Lung (tissue), 12 donors: Measurements from ENCODE around the gene PLCD1. TPM values are rescaled to one million over a fixed set of nuclear protein-coding genes. Genes with fewer than 3 reads are reported as not detected.

Experiments used
- ATAC-seq: fragments of 200-7000 bp; cut with Tn5 transposase; one replicate; pipeline ENCODE4 v1.9.1; 2020; ENCODE audit warnings: moderate number of reproducible peaks; ENCODE audit not compliant: insufficient read depth, low FRiP score
- DNase-seq, 3 donors: peaks; one replicate each; pipeline ENCODE4 v3.0.0-alpha.2; 2013 to 2017
- H3K27ac ChIP-seq, 2 donors: one replicate each; pipeline ENCODE4 v1.5.1; 2013; ENCODE audit warnings: mild to moderate bottlenecking in 2 of 2, moderate library complexity in 2 of 2, control low read depth in 1 of 2, inconsistent platforms in 1 of 2, low read depth in 1 of 2, low read length in 1 of 2
- H3K27me3 ChIP-seq, 3 donors: one replicate each; pipeline ENCODE4 v1.5.1; 2013; ENCODE audit warnings: low read length in 2 of 3; ENCODE audit not compliant: control insufficient read depth in 3 of 3, insufficient read depth in 3 of 3
- H3K36me3 ChIP-seq, 4 donors: one replicate each; pipeline ENCODE4 v1.5.1; 2013; ENCODE audit warnings: low read length in 4 of 4, mild to moderate bottlenecking in 1 of 4, moderate library complexity in 1 of 4; ENCODE audit not compliant: control insufficient read depth in 4 of 4, insufficient read depth in 4 of 4
- H3K4me1 ChIP-seq, 5 donors: one replicate each; pipeline ENCODE4 v1.5.1; 2013; ENCODE audit warnings: low read length in 5 of 5, mild to moderate bottlenecking in 2 of 5, moderate library complexity in 1 of 5; ENCODE audit not compliant: control insufficient read depth in 5 of 5, insufficient read depth in 5 of 5
- H3K4me3 ChIP-seq: one replicate; pipeline ENCODE4 v1.5.1; 2013; ENCODE audit warnings: mild to moderate bottlenecking, control low read depth, moderate library complexity
- H3K9ac ChIP-seq, 2 donors: one replicate each; pipeline ENCODE4 v1.5.1; 2013; ENCODE audit warnings: low read length in 2 of 2, control low read depth in 1 of 2; ENCODE audit not compliant: insufficient read depth in 1 of 2
- H3K9me3 ChIP-seq, 4 donors: one replicate each; pipeline ENCODE4 v1.5.1; 2013; ENCODE audit warnings: low read length in 3 of 4, mild to moderate bottlenecking in 1 of 4, moderate library complexity in 1 of 4; ENCODE audit not compliant: control insufficient read depth in 4 of 4, insufficient read depth in 3 of 4
- CTCF ChIP-seq: IDR thresholded peaks from 2 replicates; pipeline ENCODE4 v1.5.1; 2012; ENCODE audit warnings: mild to moderate bottlenecking; ENCODE audit errors: control extremely low read depth, extremely low read depth
- WGBS, 2 donors: extraction: QIAGEN DNeasy Blood & Tissue Kit; methylation state at CpG; one replicate each; pipeline ENCODE4 v1.1.7; 2013; 5-methylcytosine and 5-hydroxymethylcytosine counted together
- polyA plus RNA-seq, 2 donors: library from polyadenylated mRNA; stranded (reverse); fragments of 200-250 nt; gene quantifications; one replicate each; pipeline ENCODE4 v1.2.1, GENCODE V29; 2013
- total RNA-seq, 2 donors: library from RNA; depleted of rRNA in 1 of 2; stranded (reverse); fragments of >200 nt in 1 of 2; gene quantifications; one replicate each; pipeline ENCODE4 v1.2.1, GENCODE V29; 2014 to 2021
- donor health status: control.
- donor health status: control.
- donor health status: Bipolar disorder and iron deficiency.
- donor health status: healthy.
- donor health status: DM: yes; HTN: yes; CAD: no.

Gene PLCD1
- total and polyA plus RNA-seq, 4 donors: 16.9 to 55.3 (median 21.3) TPM

GRCh38 chr3:38051131-38051530 lies 21.7 kb upstream of the PLCD1 start:
- ATAC-seq (no peak), DNase-seq (no peak)
- Histone ChIP-seq H3K4me3 (no peak overlapping the region), H3K36me3 (no peaks in the 10 kb centered on the region), H3K27me3 (no peaks in the 10 kb centered on the region), H3K9me3 (no peaks in the 10 kb centered on the region), H3K9ac (no peak overlapping the region), H3K27ac (no peak overlapping the region), H3K4me1 (peaks cover 0 to 7% (median 0%) of the 10 kb centered on the region in 5 donors)
- 92 to 99% methylated on average over 13 of the region's 13 CpGs for WGBS, 2 donors
- TF ChIP-seq CTCF: no peak

GRCh38 chr3:38049358-38050126 lies 20.1 kb upstream of the PLCD1 start:
- 86 to 88% methylated on average over 4 of the region's 4 CpGs for WGBS, 2 donors
- no peak for ATAC-seq

GRCh38 chr3:38047896-38048295 lies 18.5 kb upstream of the PLCD1 start:
- TF ChIP-seq CTCF: no peak
- ATAC-seq (no peak), DNase-seq (no peak)
- H3K36me3 ChIP-seq: no peaks in the 10 kb centered on the region
- 82 to 90% methylated on average over 2 of the region's 2 CpGs for WGBS, 2 donors
- no peak overlapping the region for H3K27ac ChIP-seq
- H3K9ac ChIP-seq: no peak overlapping the region
- H3K27me3 ChIP-seq: no peaks in the 10 kb centered on the region
- no peak overlapping the region for H3K4me3 ChIP-seq
- H3K9me3 ChIP-seq: no peaks in the 10 kb centered on the region
- peaks cover 0 to 5% (median 0%) of the 10 kb centered on the region in 5 donors for H3K4me1 ChIP-seq

More at GRCh38 chr3:38049358-38050126, 20.1 kb upstream of the PLCD1 start:
- Histone ChIP-seq H3K4me3 (no peak overlapping the region), H3K36me3 (no peaks in the 10 kb centered on the region), H3K9me3 (no peaks in the 10 kb centered on the region), H3K27ac (no peak overlapping the region), H3K27me3 (no peaks in the 10 kb centered on the region), H3K9ac (no peak overlapping the region), H3K4me1 (peaks cover 0 to 5% (median 0%) of the 10 kb centered on the region in 5 donors)
- no peak for TF ChIP-seq CTCF
- DNase-seq: no peak
